Nephron progenitor cell (in vitro differentiated cells): ENCODE results near the gene GPR45.

Source experiments
- DNase-seq: peaks from one replicate; pipeline ENCODE4 v3.0.0; 2021
- H3K27ac Mint-ChIP-seq: 2 replicates; pipeline ENCODE4 v1.8.0; 2021; ENCODE audit warnings: mild to moderate bottlenecking, moderate library complexity, mixed read lengths
- H3K27me3 Mint-ChIP-seq: 2 replicates; pipeline ENCODE4 v1.8.0; 2021; ENCODE audit warnings: mild to moderate bottlenecking, low read depth, mixed read lengths; ENCODE audit not compliant: poor library complexity
- H3K36me3 Mint-ChIP-seq: 2 replicates; pipeline ENCODE4 v1.8.0; 2021; ENCODE audit warnings: low read depth, mixed read lengths
- H3K4me1 Mint-ChIP-seq: 2 replicates; pipeline ENCODE4 v1.8.0; 2021; ENCODE audit warnings: mixed read lengths
- H3K4me3 Mint-ChIP-seq: 2 replicates; pipeline ENCODE4 v1.8.0; 2021; ENCODE audit warnings: mild to moderate bottlenecking, moderate library complexity, mixed read lengths
- H3K9me3 Mint-ChIP-seq: 2 replicates; pipeline ENCODE4 v1.8.0; 2021; ENCODE audit warnings: mild to moderate bottlenecking, moderate library complexity, mixed read lengths
- TF ChIP-seq, protein P1 (sequence below): fragments of 200-600 bp; sonication (generic); IDR thresholded peaks from 2 replicates; pipeline ENCODE4 v1.5.0; 2021; ENCODE audit warnings: antibody characterized with exemption

Gene GPR45

DNA sequence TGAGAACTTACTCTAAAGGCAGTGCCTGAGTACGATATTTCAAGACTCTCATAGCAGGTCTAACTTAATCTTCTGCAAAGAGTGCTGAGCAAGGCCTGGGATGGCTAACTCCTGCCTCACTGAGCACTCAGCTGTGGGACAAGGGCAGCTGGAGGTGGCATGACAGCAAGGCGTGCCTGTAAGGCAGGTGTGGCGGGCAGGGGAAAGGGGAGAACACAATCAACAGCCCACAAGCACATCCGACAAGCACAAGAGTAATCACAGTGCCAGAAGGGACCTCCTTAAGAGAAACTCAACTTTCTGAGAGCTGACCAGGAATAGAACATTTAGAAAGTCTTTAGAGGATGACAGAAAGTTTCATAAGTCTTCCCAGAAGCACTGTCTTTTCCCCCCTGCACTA lies 42.0 kb downstream of the GPR45 start:
- peaks cover 24% of the 10 kb centered on the region for H3K36me3 Mint-ChIP-seq
- H3K4me1 Mint-ChIP-seq, result no peaks in the 10 kb centered on the region
- TF ChIP-seq, protein P1, sequence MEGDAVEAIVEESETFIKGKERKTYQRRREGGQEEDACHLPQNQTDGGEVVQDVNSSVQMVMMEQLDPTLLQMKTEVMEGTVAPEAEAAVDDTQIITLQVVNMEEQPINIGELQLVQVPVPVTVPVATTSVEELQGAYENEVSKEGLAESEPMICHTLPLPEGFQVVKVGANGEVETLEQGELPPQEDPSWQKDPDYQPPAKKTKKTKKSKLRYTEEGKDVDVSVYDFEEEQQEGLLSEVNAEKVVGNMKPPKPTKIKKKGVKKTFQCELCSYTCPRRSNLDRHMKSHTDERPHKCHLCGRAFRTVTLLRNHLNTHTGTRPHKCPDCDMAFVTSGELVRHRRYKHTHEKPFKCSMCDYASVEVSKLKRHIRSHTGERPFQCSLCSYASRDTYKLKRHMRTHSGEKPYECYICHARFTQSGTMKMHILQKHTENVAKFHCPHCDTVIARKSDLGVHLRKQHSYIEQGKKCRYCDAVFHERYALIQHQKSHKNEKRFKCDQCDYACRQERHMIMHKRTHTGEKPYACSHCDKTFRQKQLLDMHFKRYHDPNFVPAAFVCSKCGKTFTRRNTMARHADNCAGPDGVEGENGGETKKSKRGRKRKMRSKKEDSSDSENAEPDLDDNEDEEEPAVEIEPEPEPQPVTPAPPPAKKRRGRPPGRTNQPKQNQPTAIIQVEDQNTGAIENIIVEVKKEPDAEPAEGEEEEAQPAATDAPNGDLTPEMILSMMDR, result no peak
- no peak for DNase-seq
- H3K4me3 Mint-ChIP-seq, result no peak overlapping the region
- H3K9me3 Mint-ChIP-seq, result no peaks in the 10 kb centered on the region
- H3K27me3 Mint-ChIP-seq, result no peaks in the 10 kb centered on the region
- no peak overlapping the region for H3K27ac Mint-ChIP-seq

DNA sequence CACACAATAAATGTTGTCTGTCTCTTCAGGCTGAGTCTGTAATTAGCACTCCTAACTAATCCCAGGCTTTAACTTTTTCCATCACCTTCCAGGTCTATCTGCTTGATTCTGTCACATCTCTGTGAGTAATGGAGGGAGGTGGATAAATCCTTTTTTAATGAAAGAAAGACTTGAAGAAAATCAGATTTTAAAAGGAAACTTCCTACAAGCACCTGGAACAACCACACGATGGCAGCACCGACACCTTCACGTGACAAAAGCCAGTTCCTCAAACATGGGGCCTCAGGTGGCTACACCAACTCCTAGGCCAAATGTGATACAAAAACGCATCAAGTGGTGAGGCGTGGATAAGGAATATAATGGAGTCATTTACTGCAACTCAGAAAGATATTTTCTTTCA lies 46.1 kb downstream of the GPR45 start:
- Mint-ChIP-seq H3K36me3 (peaks cover 32% of the 10 kb centered on the region), H3K9me3 (no peaks in the 10 kb centered on the region), H3K4me1 (peaks cover 7% of the 10 kb centered on the region), H3K27ac (no peak overlapping the region), H3K27me3 (no peaks in the 10 kb centered on the region), H3K4me3 (no peak overlapping the region)
- peak; percentile 35 for DNase-seq
- TF ChIP-seq, protein P1, result no peak

DNA sequence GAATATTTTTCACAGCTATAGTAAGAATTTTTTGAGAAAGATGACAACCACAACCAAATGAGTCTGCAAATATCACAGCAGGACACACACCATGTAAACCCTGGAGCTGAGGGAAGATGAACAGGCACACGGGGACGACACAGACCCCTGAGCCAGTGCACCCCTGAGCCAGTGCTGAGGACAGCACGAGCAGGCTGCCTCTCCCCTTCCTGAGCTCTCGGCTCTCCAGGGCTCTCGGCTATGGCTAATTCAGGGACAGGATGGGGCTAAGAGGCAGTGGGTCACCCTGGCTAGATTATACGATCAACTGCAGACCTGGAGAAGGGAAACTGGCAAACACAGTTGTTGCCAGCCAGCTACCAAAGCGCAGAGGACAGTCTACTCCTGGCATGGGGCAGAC lies 46.6 kb downstream of the GPR45 start:
- H3K4me3 Mint-ChIP-seq, result no peak overlapping the region
- peaks cover 11% of the 10 kb centered on the region for H3K4me1 Mint-ChIP-seq
- DNase-seq, result no peak
- TF ChIP-seq, protein P1, result no peak
- H3K27me3 Mint-ChIP-seq, result no peaks in the 10 kb centered on the region
- no peaks in the 10 kb centered on the region for H3K9me3 Mint-ChIP-seq
- H3K27ac Mint-ChIP-seq, result no peak overlapping the region
- peaks cover 32% of the 10 kb centered on the region for H3K36me3 Mint-ChIP-seq

DNA sequence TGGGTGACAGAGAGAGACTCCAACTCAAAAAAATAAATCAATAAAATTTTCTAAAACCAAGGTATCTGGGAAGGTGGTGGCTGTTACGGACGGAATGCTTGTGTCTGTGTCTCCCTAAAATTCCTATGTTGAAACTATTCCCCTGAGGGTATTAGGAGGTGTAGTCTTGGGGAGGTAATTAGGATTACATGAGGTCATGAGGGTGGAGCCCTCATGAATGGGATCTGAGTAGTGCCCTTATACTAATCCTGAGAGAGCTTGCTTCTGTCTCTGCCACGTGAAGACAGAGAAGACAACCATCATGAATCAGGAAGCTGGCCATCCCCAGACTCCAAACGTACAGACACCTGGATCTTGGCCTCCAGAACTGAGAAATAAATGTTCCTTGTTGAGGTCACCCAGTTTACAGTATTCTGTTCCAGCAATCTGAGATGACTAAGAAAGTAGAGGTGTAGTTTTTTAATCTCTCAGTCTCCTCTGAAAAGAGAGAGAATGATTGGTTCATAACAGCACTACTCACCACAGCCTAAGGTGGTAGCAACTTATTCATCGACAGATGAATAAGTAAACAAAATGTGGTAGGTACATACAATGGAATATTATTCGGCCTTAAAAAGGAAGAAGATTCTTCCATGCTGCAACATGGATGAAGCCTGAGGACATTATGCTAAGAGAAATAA lies 49.6 kb downstream of the GPR45 start:
- Mint-ChIP-seq H3K9me3 (no peaks in the 10 kb centered on the region), H3K4me1 (peaks cover 22% of the 10 kb centered on the region), H3K36me3 (peaks cover 34% of the 10 kb centered on the region), H3K27me3 (no peaks in the 10 kb centered on the region), H3K4me3 (no peak overlapping the region), H3K27ac (no peak overlapping the region)
- TF ChIP-seq, protein P1, result no peak
- no peak for DNase-seq

DNA sequence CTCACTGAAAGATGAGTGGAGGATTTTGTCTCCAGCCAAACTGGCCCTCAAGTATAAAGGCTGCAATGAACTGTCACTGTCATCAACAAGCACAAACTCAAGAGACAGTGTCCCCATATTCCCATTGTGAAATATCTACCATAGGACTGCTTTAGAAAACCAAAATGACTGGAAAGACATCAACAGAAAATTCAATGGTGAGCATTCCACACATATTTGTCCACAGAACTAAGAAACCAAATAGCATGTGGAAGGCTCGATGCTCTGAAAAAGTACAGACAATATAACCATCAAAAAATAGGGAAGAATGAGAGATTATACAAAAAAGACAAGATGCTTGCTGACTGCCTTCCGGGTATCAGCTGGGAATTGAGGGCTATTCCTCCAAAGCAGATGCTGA lies 50.4 kb downstream of the GPR45 start:
- peaks cover 37% of the 10 kb centered on the region for H3K36me3 Mint-ChIP-seq
- no peak overlapping the region for H3K4me3 Mint-ChIP-seq
- no peak overlapping the region for H3K27ac Mint-ChIP-seq
- peaks cover 22% of the 10 kb centered on the region for H3K4me1 Mint-ChIP-seq
- no peaks in the 10 kb centered on the region for H3K27me3 Mint-ChIP-seq
- H3K9me3 Mint-ChIP-seq, result no peaks in the 10 kb centered on the region
- no peak for DNase-seq
- TF ChIP-seq, protein P1, result no peak
